NCI-H2107 treated with DMSO at 0.1 percent for 48 hours (cell line): Measurements from ENCODE around the gene TTLL6.

Experiments used
- DNase-seq: peaks from one replicate; lab custom pipeline; 2025; ENCODE audit not compliant: unreplicated experiment; lab: John Stamatoyannopoulos, UW

Gene TTLL6

GRCh38 chr17:48761114-48761513 lies 55.9 kb downstream of the TTLL6 start:
- DNase-seq, result no peak

- no peak for DNase-seq
Observed at GRCh38 chr17:48760411-48760810, 56.6 kb downstream of the TTLL6 start.

DNA sequence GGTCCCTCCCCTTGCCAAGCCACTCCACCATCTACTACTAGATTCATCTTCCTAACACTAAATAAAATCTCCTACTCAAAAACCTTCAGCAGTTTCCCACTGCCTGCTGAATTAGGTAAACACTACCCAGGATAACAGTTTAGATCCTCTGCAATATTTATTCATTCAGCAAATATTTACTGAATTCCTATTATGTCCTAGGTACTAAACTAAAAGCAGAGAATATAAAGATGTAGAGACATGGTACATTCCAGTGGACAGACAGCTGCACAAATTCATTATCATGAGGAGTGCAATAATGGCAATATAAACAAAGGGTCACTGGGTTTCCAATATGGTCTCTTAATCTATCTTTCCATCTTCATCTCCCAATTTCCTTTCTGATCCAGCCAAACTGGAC lies 57.7 kb downstream of the TTLL6 start:
- DNase-seq, result no peak

GRCh38 chr17:48757524-48757961 lies 59.5 kb downstream of the TTLL6 start:
- no peak for DNase-seq

GRCh38 chr17:48756830-48757251 lies 60.2 kb downstream of the TTLL6 start:
- DNase-seq, result no peak

DNA sequence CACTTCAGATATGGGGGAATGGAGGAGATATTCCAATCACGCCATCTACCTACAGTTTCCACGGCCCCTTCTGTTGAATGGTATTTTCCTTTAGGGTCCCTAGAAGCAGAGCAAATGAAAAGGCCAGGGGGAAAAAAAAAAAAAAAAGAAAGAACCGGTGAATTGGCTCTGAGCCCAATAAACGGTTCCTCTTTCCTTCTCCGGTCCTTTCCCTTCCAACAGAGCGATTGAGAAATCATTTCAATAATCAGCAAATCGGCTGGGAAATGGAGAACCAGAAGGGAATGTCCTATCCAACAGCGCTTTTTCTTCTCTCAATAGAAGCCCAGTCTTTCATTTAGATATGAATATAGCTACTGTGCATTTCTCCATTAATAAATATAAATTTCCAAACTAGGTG lies 61.7 kb downstream of the TTLL6 start:
- no peak for DNase-seq

DNA sequence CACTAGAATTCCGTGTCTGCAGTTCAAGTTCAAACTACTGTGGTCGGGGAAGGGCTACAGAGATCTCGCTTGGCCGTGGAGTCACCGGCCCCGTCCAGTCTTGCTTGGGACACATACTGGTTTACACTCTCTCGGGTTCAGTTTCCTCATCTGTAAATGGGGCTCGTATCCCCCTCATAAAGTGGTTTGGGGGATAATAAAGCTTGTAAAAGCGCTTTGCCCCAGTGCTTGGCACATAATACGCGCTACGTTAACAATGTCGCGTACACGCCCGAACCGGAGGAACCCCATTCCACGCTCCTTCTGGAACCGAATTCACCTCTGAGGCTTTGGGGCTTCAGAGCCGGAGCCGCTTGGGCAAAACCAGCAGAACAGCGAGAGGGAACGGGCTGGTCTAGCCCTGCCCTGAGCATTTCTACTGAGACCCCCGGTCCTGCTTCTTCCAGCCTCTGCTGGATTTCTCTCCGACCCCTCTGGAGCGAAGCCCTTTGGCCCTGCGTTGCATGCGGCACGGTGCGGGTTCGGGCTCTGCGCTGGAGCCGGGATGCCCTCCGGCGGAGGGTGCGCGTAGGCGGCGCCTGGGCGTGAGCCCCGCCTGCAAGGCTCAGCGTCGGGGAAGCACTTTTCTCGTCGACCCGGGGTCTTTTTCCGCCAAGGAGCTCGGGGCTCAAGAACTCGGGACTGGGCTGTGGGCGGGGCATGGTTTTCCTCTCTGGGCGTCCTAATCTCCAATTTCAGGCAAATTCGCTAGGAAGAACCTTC lies 62.3 kb downstream of the TTLL6 start:
- DNase-seq, result no peak

- no peak for DNase-seq
Observed at GRCh38 chr17:48753794-48754499, 63.1 kb downstream of the TTLL6 start.

- no peak for DNase-seq
Observed at GRCh38 chr17:48752399-48753288, 64.4 kb downstream of the TTLL6 start.

DNA sequence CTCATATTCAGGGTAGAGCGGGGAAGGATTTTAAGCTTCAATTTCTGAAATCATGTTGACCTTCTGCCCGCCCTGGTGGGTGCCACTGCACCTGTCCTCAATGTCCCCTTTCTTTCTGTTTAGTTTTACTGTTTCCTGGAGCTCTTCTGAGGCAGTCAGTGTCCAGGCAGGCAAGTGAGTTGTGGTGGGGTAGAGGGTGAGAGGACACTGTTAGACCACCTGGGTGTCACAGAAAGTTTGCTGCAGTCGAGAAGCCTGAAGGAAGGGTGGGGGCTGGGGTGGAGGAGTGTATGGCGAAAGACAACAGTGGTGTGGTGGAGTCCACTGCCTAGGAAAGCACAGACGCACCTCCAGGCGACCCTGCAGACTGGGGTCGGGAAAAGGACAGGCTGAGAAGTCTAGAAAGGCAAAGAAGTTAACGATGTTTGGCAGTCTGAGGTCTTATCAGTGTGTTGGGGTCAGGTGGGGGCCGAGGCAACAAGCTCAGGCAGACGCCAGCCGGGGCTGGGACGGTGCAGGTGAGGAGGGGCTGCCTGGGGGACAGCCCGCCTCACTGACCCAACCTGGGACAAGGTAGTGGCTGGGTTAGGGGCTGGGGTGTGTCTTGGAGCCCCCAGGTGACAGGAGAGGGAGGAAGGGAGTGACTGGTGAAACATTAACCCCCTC lies 65.2 kb downstream of the TTLL6 start:
- DNase-seq, result no peak

DNA sequence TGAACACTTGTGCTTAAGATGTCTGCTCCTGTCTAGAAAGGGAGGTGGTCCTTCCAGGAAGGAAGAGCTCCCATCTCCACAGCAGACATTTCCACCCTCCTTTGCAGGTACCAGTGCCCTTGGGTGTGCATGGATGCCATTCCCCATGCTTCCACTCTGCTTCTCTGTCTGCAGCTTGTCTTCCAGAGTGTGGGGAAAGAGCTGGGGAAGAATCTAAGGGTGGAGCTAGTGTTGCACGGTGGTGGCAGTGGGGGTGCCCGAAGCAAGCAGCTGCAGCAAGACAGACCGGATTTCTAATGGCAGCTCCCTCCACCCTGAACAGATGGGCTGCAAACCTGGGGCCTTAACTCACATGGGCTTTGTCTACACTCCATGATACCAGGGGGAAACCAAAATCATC lies 65.9 kb downstream of the TTLL6 start:
- no peak for DNase-seq

DNA sequence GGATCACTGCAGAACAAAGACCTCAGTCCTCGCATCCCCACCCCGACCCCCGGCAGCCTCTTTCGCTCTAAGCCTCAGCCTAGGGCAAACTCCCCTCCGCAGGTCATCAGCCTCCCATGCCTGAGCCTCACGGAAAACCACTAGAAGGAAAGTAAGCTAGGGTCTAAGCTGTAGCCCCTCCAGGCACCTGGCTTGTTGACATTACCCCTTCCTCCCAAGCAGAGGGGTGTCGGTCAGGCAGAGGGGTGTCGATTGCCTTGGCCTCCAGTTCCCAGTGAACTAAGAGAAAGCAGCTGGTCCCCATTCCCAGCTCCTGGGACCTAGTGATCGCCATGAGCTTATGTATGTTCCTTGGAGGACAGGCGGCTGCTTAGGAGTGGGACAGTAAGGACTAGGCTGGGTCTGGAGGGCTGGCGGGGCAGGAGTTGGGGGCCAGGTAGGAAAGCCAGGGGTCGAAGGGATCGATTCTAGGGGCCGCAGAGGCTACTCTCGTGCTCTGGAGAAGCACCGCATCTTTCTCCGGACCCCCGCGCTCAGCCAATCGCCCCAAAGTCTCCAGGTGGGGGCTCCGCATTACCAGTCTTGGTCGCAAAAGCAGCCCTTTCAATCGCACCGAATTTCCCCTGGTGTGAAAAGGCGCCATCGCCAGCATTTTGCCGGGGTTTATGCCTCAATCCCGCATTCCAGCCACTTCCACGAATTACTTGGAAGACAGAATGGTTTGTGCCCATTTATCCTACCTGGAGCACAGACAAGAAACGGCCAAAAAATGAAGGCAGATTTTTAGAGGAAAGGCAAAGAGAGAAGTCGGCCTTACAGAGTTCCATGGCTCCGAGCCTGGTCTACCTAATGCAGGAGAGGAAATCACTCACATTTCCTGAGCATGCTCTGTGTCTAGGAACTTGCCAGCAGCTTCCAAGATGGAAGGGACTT lies 67.1 kb downstream of the TTLL6 start:
- DNase-seq, result no peak

DNA sequence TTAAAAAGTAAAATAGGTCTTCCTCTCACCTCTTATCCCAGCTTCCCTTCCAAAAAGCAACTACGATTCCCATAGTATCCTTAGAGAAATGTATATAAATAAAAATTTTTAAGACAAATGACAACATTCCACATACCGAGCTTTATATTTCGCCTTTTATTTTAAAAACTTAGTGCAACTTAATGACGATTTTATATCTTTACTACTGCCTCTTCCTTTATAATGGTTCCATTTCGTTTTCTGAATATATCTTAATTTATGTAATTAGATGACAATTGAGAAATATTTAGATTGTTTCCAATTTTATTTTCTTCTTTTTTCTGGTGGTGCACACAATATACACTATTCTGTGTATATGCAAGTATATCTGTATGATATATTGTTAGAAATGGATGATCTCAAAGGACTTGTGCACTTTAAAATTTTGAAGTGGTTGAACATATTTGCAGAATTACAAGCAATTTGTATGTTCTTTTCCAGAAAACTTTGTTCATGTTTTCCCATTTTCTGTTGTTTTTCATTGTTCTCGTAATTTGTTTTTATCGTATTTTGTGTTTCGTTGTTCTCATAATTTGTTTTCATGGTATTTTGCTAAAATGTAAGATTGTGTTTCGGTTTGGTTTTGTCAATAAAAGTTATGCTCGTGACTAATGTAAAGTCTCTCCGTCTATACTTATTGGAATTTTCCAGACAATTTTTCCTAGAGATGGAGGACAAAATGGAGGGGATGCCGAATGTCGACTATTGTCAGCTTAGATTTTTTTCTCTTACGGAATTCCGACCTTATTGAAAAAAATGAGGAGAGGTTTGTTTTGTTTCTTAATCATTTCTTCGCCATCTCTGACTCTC lies 68.1 kb downstream of the TTLL6 start:
- DNase-seq, result no peak

DNA sequence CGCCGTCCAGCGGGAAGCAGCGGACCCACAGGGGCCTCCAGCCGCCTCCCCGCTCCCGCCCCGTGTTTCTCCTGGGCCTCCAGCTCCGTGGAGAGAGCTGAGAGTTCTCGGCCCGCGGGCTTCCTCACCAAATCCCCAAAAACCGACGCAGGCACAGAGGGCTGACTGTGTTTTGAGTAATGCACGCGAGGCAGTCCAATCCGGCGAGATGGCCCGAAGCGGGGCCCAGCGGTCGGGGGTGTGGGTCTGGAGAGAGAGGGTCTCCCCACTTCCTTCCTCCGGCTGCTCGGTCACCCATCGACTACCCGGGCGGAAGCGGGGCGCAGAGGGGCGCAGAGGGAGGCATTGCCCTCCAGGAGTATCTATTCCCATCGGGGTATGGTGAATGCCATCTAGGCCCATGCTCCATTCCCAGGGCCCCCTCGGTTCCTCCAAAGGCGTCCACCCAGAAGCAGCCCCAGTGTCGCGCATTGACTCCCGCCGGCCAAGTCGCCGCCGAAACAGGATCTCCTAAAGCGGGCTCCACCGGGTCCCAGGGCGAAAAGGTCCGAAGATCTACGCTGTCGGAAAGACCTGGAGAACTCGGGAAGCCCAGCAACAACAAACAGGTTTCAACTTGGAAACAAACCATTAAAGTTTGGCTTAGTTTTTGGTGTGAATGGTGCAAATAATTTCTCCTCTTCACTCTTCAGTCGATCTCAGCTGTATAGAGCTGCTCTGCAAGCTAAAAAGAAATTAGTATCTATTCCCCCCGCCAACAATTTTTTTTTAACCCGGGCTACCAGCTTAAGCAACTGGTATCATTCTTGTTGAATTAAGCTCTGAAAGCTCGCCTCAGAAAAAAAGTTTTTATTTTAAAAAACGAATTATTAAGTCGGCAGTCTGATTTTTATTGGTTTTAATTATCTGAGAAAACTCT lies 69.3 kb downstream of the TTLL6 start:
- DNase-seq, result no peak

DNA sequence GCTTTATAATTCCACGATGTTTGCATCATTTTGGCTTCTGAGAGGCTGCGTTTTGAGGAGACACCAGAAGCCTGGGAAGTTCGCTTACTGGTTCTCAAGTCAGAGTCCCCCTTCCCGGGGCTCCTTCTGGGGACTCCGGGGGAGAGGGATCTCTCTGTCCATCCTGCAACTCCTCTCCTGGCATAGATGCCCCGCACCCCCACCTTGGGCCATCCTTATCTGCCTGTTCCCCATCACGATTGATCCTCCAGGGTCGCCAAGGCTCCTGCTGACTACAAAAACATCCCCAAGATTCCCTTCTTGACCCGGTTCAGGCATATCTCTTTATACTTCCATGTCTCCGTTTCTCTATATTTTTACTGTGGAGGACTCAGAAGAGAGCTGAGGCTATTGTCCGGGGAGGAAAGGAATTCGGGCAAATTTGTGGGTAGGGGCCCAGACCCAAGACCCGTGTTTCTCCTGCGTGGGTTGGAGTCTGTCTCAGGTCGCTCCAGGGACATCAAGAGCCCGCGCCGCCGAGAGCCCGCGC lies 70.0 kb downstream of the TTLL6 start:
- no peak for DNase-seq

- no peak for DNase-seq
Observed at GRCh38 chr17:48745381-48746275, 71.4 kb downstream of the TTLL6 start.

- DNase-seq, result no peak
Observed at GRCh38 chr17:48740537-48740936, 76.5 kb downstream of the TTLL6 start.
